T47D (cell line): ENCODE results near the gene RNU1-4.
"Not testable (repeated sequence)": the region's sequence is repeated elsewhere in the genome, so short reads cannot be mapped to it uniquely, and the experiment has no call there.

Source experiments
- DNase-seq, 2 experiments: peaks; one replicate each; pipeline versions ENCODE4 v3.0.0 to v3.0.0-alpha.2; 2011 to 2012; ENCODE audit warnings: low read depth in 1 of 2, low spot score in 1 of 2
- in situ Hi-C: cut with HindIII; loops from 2 replicates; pipeline ENCODE4 v1.10.0; 2016; ENCODE audit warnings: low sequenced_read_pairs, low pct_unique_long_range_greater_than_20kb

The RNU1-4 gene

GRCh38 chr1:16773205-16773596, 32.9 kb downstream of the RNU1-4 start:
- in situ Hi-C loops, DNase-seq: not testable (repeated sequence)

DNA sequence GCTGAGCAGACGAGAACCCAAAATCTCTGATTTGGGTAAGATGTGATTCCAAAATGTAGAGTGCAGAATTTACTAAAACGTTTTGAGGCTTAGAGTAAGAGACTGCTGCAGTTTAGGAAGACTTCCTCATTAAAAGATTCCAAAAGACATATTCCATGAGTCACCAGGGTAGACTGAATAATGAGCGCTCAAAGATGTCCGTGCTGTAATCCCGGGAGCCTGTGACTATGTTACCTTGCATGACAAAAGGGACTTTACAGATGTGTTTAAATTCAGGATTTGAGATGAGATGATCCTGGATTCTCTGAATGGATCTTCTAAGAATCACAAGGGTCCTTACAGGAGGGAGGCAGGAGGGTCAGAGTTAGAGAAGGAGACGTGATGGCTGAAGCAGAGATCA, 33.4 kb downstream of the RNU1-4 start:
- in situ Hi-C loops, DNase-seq: not testable (repeated sequence)

DNA sequence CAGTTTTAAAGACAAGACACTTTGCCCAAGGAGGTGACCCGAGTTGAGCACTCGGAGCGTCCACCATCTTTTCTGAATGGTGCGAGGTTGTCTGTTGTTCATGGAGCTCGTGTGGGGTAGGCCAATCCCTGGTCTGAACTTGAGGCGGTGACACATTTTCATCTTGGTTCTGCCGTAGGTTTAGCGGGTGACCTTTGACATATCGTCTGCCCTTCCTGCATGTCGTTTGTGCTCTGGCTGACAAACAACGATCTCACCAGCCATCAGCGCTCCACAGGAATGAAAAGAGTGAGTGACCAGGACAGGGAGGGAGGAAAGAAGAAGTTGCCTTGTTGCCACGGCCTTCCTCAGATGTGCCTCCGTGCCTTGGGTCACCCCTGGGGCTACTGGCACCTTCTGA, 34.5 kb downstream of the RNU1-4 start:
- DNase-seq, in situ Hi-C loops: not testable (repeated sequence)

GRCh38 chr1:16775290-16775689, 35.0 kb downstream of the RNU1-4 start:
- in situ Hi-C loops, DNase-seq: not testable (repeated sequence)

DNA sequence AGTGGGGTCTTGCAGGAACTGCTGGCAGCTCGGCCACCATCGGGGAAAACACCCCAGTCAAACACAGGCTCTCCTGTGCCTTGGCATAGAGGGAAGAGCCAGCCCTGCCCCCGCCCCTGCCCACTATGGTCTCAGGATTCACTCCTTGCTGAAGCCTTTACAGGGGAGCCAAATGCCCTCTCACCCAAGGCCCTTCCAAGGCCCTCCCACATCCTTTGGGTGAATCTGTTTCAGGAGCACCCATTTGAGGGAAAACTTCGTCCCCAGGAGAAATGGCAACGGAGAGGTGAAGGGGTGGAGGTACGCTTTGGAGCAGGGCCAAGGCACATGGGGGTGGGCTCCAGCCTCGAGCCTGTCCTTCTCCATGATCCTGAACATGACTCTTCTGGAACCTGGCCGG, 35.9 kb downstream of the RNU1-4 start:
- DNase-seq, in situ Hi-C loops: not testable (repeated sequence)

DNA sequence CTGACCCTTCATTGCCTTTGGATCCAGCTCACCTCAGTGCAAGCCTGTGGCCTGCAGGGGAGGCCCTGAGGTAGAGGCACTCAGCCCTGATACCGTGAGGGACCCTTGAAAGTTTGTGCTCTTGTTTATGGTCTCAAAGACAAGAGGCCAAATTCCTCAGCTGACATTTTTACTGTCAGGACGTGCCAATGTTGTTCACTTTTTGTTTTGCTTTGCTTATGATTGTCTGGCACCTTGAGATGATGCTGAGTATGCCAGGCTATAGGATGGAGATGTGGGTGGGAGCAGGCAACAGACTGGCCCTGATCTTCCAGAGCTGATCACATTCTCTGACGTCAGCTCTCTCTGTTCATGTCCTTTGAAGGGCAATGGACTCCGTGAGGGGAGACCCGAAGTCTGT, 36.5 kb downstream of the RNU1-4 start:
- DNase-seq, in situ Hi-C loops: not testable (repeated sequence)

DNA sequence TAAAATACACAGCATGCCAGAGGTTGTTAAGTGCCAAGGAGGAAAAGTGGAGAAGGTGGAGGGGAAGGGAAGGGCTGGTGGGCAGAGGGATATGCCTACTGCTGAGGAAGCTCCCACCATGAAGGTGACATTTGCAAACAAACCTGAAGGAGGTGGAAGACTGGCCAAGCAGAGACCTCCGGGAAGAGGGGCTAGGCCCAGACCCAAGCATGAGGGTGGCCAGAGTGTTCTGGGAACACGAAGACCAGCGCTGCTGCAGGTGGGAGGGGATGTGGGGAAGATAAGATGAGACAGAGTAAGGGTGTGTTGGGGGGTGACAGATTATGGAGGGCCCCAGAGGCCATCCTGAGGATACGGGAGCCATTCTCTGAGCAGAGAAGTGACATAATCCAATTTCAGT, 37.5 kb downstream of the RNU1-4 start:
- in situ Hi-C loops, DNase-seq: not testable (repeated sequence)

- in situ Hi-C loops, DNase-seq: not testable (repeated sequence)
These were observed 39.2 kb downstream of the RNU1-4 start for GRCh38 chr1:16779525-16779924.

DNA sequence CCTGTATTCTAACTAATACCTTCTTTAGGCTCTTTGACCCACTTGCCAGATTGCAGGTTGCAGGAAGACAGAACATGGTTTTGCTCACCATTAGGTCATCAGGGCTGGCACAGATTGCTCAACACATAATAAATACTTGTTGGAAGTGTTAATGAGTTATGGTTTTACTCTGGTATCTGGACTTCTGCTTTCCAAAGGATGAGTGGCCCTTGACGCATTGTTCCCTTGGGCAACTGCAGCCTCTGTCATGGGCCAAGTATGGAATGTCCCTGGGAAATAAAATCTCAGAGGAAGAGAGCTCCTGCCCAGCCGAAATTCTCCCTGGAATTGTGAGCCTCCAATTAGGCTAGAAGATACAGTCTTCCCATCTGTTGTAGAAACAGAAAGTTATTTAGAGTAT, 40.7 kb downstream of the RNU1-4 start:
- in situ Hi-C loops, result not testable (repeated sequence)

GRCh38 chr1:16781625-16782024, 41.3 kb downstream of the RNU1-4 start:
- in situ Hi-C loops, result not testable (repeated sequence)

More for the DNA sequence above, 40.7 kb downstream of the RNU1-4 start:
- not testable (repeated sequence) for DNase-seq

GRCh38 chr1:16784955-16785354, 44.6 kb downstream of the RNU1-4 start:
- in situ Hi-C loops, result not testable (repeated sequence)

More at GRCh38 chr1:16781625-16782024, 41.3 kb downstream of the RNU1-4 start:
- DNase-seq, result not testable (repeated sequence)

DNA sequence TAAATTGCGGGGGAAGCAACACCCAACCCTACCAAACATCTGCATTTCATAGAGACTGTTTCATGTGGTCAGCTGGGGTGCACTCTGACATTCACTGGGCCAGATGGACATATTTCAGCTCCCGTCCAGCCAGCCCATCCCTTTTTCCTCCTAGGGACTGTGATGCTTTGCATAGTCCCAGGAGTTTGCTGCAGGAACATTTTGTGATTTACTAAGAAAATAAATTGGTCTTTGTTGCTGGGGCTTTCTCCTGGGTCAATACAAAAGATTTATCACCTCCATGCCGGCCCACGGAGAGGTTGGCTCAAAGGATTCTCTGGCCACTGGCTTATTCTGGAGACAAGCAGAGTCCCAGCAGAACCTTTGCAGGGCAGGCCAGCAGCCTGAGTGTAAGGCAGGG, 46.0 kb downstream of the RNU1-4 start:
- DNase-seq, in situ Hi-C loops: not testable (repeated sequence)

More at GRCh38 chr1:16784955-16785354, 44.6 kb downstream of the RNU1-4 start:
- not testable (repeated sequence) for DNase-seq

- in situ Hi-C loops, DNase-seq: not testable (repeated sequence)
These were observed 46.9 kb downstream of the RNU1-4 start for GRCh38 chr1:16787175-16787574.

GRCh38 chr1:16787711-16788110, 47.4 kb downstream of the RNU1-4 start:
- DNase-seq, in situ Hi-C loops: not testable (repeated sequence)
